ENCODE results near the gene P2RY8. TPM values are rescaled to one million over a fixed set of nuclear protein-coding genes. Genes with fewer than 3 reads are reported as not detected.
A peak's percentile ranks its signal among the peaks of the same experiment; 100 is the strongest.
"Not testable (repeated sequence)": the region's sequence is repeated elsewhere in the genome, so short reads cannot be mapped to it uniquely, and the experiment has no call there.

The P2RY8 gene
- total and polyA plus RNA-seq, 2 donors (not counting 1 experiment from before 2014, with no cell fraction given), result 72.3 to 142 TPM

GRCh38 chrX:1537716-1538090 is 718 bp upstream of the P2RY8 start:
- intact Hi-C loops (cut with micrococcal nuclease), result loop anchor here (1.0 to 5.0 kb wide), 8 partner anchors 10 to 290 kb away; partner anchors contain the start of gene AKAP17A
- H3K4me1 Mint-ChIP-seq, result peaks cover 26% of the 10 kb centered on the region
- POLR2A ChIA-PET; CTCF ChIA-PET; DNase-seq; ATAC-seq (ENCODE audit: low read depth); H3K36me3 ChIP-seq (replicated peaks in 1 of 2; ENCODE audit: control extremely low read depth in 1 of 2, control insufficient read depth in 1 of 2, extremely low read depth in 1 of 2, insufficient read depth in 2 of 2, low read length in 1 of 2); H3K27me3 Mint-ChIP-seq; H3K9me3 ChIP-seq (ENCODE audit: control extremely low read depth in 1 of 3, control insufficient read depth in 2 of 3, insufficient read depth in 1 of 3, low read length in 2 of 3); H3K9me3 Mint-ChIP-seq (ENCODE audit: insufficient read depth); H3K27me3 ChIP-seq (replicated peaks in 1 of 4; ENCODE audit: control extremely low read depth in 1 of 4, control insufficient read depth in 3 of 4, insufficient read depth in 4 of 4, low read length in 3 of 4): not testable (repeated sequence)
- peak overlapping the region; percentile 99 for H3K27ac Mint-ChIP-seq
- H3K79me2 ChIP-seq (ENCODE audit: control insufficient read depth, insufficient read depth, low read length), result peaks cover 42% of the 10 kb centered on the region
- WGBS (ENCODE audit: insufficient coverage), result 13% methylated on average over 4 of the region's 7 CpGs
- peak overlapping the region; percentile 68 for H3K4me2 ChIP-seq (replicated peaks; ENCODE audit: low read depth, low read length, poor library complexity, severe bottlenecking)
- peak overlapping the region; percentile 91 for H3K9ac ChIP-seq (ENCODE audit: low read length)
- peak overlapping the region; percentile 64 for H2AFZ ChIP-seq (ENCODE audit: insufficient read depth, low read depth, low read length, poor library complexity, severe bottlenecking)
- H3K4me3 Mint-ChIP-seq, result peak overlapping the region; percentile 98
- H3K4me3 ChIP-seq (ENCODE audit: control extremely low read depth in 1 of 5, extremely low read depth in 1 of 5, insufficient read depth in 1 of 5, low read depth in 2 of 5, low read length in 4 of 5), result peak overlapping the region; percentile 86 to 97 (median 95)
- H3K27ac ChIP-seq (ENCODE audit: low read length in 2 of 2), result peak overlapping the region; percentile 87 to 90
- peaks cover 7 to 29% of the 10 kb centered on the region in 2 donors for H3K4me1 ChIP-seq (ENCODE audit: control insufficient read depth in 2 of 2, insufficient read depth in 2 of 2, low read length in 2 of 2)
- peaks cover 10% of the 10 kb centered on the region for H4K20me1 ChIP-seq (ENCODE audit: control insufficient read depth, insufficient read depth, low read length, poor library complexity, severe bottlenecking)

- H3K4me2 ChIP-seq (replicated peaks; ENCODE audit: low read depth, low read length, poor library complexity, severe bottlenecking), result peak overlapping the region; percentile 68
- ATAC-seq (ENCODE audit: low read depth), result peak; percentile 5
- H3K27me3 Mint-ChIP-seq, result no peaks in the 10 kb centered on the region
These were observed 314 bp downstream of the P2RY8 start for GRCh38 chrX:1536712-1537030.

More at GRCh38 chrX:1536712-1537030, 314 bp downstream of the P2RY8 start:
- peaks cover 26% of the 10 kb centered on the region for H3K4me1 Mint-ChIP-seq
- intact Hi-C loops (cut with micrococcal nuclease), result loop anchor here (1.0 to 5.0 kb wide), 9 partner anchors 11 to 289 kb away; partner anchors contain the start of gene AKAP17A
- peaks cover 50% of the 10 kb centered on the region for H3K79me2 ChIP-seq (ENCODE audit: control insufficient read depth, insufficient read depth, low read length)
- H3K27ac Mint-ChIP-seq, result peak overlapping the region; percentile 99
- peak overlapping the region; percentile 98 for H3K4me3 Mint-ChIP-seq
- peaks cover 0 to 16% of the 10 kb centered on the region in 2 experiments for H3K36me3 ChIP-seq (replicated peaks in 1 of 2; ENCODE audit: control extremely low read depth in 1 of 2, control insufficient read depth in 1 of 2, extremely low read depth in 1 of 2, insufficient read depth in 2 of 2, low read length in 1 of 2)
- peak overlapping the region; percentile 87 to 90 for H3K27ac ChIP-seq (ENCODE audit: low read length in 2 of 2)
- H3K9ac ChIP-seq (ENCODE audit: low read length), result peak overlapping the region; percentile 91
- H3K4me1 ChIP-seq (ENCODE audit: control insufficient read depth in 2 of 2, insufficient read depth in 2 of 2, low read length in 2 of 2), result peaks cover 10 to 33% of the 10 kb centered on the region in 2 donors
- no peak for TF ChIP-seq CTCF (IDR thresholded peaks at IDR 0.05)
- no peak for TF ChIP-seq EZH2 (IDR thresholded peaks at IDR 0.05; ENCODE audit: borderline replicate concordance, insufficient read depth, low read depth, low read length, poor library complexity, severe bottlenecking)
- H2AFZ ChIP-seq (ENCODE audit: insufficient read depth, low read depth, low read length, poor library complexity, severe bottlenecking), result peak overlapping the region; percentile 64
- CTCF ChIA-PET, result no interaction called here
- under 1% methylated on average over 17 of the region's 17 CpGs for WGBS (ENCODE audit: insufficient coverage)
- no peaks in the 10 kb centered on the region for H3K9me3 ChIP-seq (ENCODE audit: control extremely low read depth in 1 of 3, control insufficient read depth in 2 of 3, insufficient read depth in 1 of 3, low read length in 2 of 3)
- DNase-seq, result no peak
- H3K4me3 ChIP-seq (ENCODE audit: control extremely low read depth in 1 of 5, extremely low read depth in 1 of 5, insufficient read depth in 1 of 5, low read depth in 2 of 5, low read length in 4 of 5), result peak overlapping the region; percentile 86 to 97 (median 95)
- POLR2A ChIA-PET, result no interaction called here
- H3K9me3 Mint-ChIP-seq (ENCODE audit: insufficient read depth), result no peaks in the 10 kb centered on the region
- H4K20me1 ChIP-seq (ENCODE audit: control insufficient read depth, insufficient read depth, low read length, poor library complexity, severe bottlenecking), result peaks cover 13% of the 10 kb centered on the region
- no peaks in the 10 kb centered on the region for H3K27me3 ChIP-seq (replicated peaks in 1 of 4; ENCODE audit: control extremely low read depth in 1 of 4, control insufficient read depth in 3 of 4, insufficient read depth in 4 of 4, low read length in 3 of 4)

Measured in B cell (primary cell).